GM23338 (cell line): ENCODE data around the gene RPRD1A. TPM values are rescaled to one million over a fixed set of nuclear protein-coding genes. Genes with fewer than 3 reads are reported as not detected.

Source experiments
- CREB1 ChIP-seq: fragments of 250-450 bp; sonication (Bioruptor Pico); IDR thresholded peaks from 2 replicates; pipeline ENCODE4 v1.5.0; 2020; ENCODE audit warnings: low read depth, mild to moderate bottlenecking, moderate library complexity
- EZH2phosphoT487 ChIP-seq: fragments of 200-600 bp; sonication (generic); IDR thresholded peaks from one replicate; pipeline ENCODE4 v1.8.1; 2018; ENCODE audit warnings: antibody characterized with exemption; ENCODE audit not compliant: unreplicated experiment
- JUNB ChIP-seq: IDR thresholded peaks from one replicate; pipeline ENCODE4 v1.6.1; 2016; ENCODE audit warnings: antibody characterized with exemption; ENCODE audit not compliant: unreplicated experiment
- NANOG ChIP-seq: IDR thresholded peaks from 2 replicates; pipeline ENCODE4 v1.6.1; 2016; ENCODE audit warnings: antibody characterized with exemption, borderline replicate concordance
- STAT1 ChIP-seq: IDR thresholded peaks from one replicate; pipeline ENCODE4 v1.6.1; 2016; ENCODE audit warnings: antibody characterized with exemption; ENCODE audit not compliant: unreplicated experiment
- ZNF114 ChIP-seq: fragments of 250-450 bp; sonication (Bioruptor Pico); IDR thresholded peaks from 2 replicates; pipeline ENCODE4 v1.5.0; 2020; ENCODE audit warnings: mild to moderate bottlenecking, moderate library complexity
- ZNF331 ChIP-seq: fragments of 250-450 bp; sonication (Bioruptor Pico); IDR thresholded peaks from 2 replicates; pipeline ENCODE4 v1.5.0; 2020; ENCODE audit warnings: low read depth, mild to moderate bottlenecking, moderate library complexity
- polyA plus RNA-seq: library from polyadenylated mRNA; unstranded; fragments of >200 nt; fragmentation: Nextera tagmentation; extraction: Ambion mirVana; gene quantifications from 2 replicates; pipeline ENCODE4 v1.2.1, GENCODE V29; 2016
- total RNA-seq: library from RNA; depleted of rRNA; stranded (reverse); fragments of >200 nt; shearing (Covaris generic); gene quantifications from 2 replicates; pipeline ENCODE4 v1.2.3, GENCODE V29; 2014
- TF ChIP-seq, protein P1 (sequence below): fragments of 250-450 bp; sonication (Bioruptor Pico); IDR thresholded peaks from 2 replicates; pipeline ENCODE4 v1.5.0; 2020; ENCODE audit warnings: mild to moderate bottlenecking, moderate library complexity
- TF ChIP-seq, protein P2 (sequence below), 2 experiments: fragments of 200-600 bp in 1 of 2; sonication (generic) in 1 of 2; conservative IDR thresholded peaks; 2 replicates each; pipeline versions ENCODE4 v1.5.1 to v1.6.1; 2016 to 2017; ENCODE audit warnings: antibody characterized with exemption in 2 of 2, low read depth in 2 of 2, mild to moderate bottlenecking in 2 of 2, moderate library complexity in 1 of 2
- TF ChIP-seq, protein P3 (sequence below): IDR thresholded peaks from 2 replicates; pipeline ENCODE4 v1.6.1; 2016; ENCODE audit warnings: antibody characterized with exemption

The RPRD1A gene
- total and polyA plus RNA-seq, 2 experiments from 2014 or later, result 67.9 to 157 TPM

DNA sequence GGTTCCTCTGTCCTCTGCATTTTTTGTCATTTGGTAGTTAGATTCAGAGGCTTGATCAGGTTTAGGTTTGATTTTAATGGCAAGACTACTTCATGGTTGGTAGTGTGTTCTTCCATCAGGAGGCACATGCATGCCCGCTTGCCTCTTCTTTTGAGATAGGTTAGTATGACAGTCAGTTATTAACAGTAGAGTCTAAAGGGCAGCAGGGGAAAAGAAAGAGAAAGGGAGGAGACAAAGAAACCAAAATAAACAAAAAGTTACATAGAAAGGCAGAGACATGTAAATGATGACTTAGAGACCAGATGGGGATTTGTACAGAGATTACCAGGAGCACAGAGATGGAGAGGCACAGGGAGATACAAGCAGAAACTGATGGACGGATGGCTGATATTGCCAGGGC lies 105.0 kb downstream of the RPRD1A start (continued):
- TF ChIP-seq, protein P1, sequence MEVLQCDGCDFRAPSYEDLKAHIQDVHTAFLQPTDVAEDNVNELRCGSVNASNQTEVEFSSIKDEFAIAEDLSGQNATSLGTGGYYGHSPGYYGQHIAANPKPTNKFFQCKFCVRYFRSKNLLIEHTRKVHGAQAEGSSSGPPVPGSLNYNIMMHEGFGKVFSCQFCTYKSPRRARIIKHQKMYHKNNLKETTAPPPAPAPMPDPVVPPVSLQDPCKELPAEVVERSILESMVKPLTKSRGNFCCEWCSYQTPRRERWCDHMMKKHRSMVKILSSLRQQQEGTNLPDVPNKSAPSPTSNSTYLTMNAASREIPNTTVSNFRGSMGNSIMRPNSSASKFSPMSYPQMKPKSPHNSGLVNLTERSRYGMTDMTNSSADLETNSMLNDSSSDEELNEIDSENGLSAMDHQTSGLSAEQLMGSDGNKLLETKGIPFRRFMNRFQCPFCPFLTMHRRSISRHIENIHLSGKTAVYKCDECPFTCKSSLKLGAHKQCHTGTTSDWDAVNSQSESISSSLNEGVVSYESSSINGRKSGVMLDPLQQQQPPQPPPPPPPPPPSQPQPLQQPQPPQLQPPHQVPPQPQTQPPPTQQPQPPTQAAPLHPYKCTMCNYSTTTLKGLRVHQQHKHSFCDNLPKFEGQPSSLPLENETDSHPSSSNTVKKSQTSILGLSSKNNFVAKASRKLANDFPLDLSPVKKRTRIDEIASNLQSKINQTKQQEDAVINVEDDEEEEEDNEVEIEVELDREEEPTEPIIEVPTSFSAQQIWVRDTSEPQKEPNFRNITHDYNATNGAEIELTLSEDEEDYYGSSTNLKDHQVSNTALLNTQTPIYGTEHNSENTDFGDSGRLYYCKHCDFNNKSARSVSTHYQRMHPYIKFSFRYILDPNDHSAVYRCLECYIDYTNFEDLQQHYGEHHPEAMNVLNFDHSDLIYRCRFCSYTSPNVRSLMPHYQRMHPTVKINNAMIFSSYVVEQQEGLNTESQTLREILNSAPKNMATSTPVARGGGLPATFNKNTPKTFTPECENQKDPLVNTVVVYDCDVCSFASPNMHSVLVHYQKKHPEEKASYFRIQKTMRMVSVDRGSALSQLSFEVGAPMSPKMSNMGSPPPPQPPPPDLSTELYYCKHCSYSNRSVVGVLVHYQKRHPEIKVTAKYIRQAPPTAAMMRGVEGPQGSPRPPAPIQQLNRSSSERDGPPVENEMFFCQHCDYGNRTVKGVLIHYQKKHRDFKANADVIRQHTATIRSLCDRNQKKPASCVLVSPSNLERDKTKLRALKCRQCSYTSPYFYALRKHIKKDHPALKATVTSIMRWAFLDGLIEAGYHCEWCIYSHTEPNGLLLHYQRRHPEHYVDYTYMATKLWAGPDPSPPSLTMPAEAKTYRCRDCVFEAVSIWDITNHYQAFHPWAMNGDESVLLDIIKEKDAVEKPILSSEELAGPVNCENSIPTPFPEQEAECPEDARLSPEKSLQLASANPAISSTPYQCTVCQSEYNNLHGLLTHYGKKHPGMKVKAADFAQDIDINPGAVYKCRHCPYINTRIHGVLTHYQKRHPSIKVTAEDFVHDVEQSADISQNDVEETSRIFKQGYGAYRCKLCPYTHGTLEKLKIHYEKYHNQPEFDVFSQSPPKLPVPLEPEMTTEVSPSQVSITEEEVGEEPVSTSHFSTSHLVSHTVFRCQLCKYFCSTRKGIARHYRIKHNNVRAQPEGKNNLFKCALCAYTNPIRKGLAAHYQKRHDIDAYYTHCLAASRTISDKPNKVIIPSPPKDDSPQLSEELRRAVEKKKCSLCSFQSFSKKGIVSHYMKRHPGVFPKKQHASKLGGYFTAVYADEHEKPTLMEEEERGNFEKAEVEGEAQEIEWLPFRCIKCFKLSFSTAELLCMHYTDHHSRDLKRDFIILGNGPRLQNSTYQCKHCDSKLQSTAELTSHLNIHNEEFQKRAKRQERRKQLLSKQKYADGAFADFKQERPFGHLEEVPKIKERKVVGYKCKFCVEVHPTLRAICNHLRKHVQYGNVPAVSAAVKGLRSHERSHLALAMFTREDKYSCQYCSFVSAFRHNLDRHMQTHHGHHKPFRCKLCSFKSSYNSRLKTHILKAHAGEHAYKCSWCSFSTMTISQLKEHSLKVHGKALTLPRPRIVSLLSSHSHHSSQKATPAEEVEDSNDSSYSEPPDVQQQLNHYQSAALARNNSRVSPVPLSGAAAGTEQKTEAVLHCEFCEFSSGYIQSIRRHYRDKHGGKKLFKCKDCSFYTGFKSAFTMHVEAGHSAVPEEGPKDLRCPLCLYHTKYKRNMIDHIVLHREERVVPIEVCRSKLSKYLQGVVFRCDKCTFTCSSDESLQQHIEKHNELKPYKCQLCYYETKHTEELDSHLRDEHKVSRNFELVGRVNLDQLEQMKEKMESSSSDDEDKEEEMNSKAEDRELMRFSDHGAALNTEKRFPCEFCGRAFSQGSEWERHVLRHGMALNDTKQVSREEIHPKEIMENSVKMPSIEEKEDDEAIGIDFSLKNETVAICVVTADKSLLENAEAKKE (CRISPR knock-in tag), result no peak
- TF ChIP-seq NANOG, result no peak
- no peak for TF ChIP-seq EZH2phosphoT487
- no peak for TF ChIP-seq CREB1
- TF ChIP-seq ZNF114, result no peak
- TF ChIP-seq, protein P2, sequence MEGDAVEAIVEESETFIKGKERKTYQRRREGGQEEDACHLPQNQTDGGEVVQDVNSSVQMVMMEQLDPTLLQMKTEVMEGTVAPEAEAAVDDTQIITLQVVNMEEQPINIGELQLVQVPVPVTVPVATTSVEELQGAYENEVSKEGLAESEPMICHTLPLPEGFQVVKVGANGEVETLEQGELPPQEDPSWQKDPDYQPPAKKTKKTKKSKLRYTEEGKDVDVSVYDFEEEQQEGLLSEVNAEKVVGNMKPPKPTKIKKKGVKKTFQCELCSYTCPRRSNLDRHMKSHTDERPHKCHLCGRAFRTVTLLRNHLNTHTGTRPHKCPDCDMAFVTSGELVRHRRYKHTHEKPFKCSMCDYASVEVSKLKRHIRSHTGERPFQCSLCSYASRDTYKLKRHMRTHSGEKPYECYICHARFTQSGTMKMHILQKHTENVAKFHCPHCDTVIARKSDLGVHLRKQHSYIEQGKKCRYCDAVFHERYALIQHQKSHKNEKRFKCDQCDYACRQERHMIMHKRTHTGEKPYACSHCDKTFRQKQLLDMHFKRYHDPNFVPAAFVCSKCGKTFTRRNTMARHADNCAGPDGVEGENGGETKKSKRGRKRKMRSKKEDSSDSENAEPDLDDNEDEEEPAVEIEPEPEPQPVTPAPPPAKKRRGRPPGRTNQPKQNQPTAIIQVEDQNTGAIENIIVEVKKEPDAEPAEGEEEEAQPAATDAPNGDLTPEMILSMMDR (conservative IDR thresholded peaks at IDR 0.05; ENCODE audit: low read depth in 2 of 2), result no peak
- no peak for TF ChIP-seq STAT1
- TF ChIP-seq, protein P3, sequence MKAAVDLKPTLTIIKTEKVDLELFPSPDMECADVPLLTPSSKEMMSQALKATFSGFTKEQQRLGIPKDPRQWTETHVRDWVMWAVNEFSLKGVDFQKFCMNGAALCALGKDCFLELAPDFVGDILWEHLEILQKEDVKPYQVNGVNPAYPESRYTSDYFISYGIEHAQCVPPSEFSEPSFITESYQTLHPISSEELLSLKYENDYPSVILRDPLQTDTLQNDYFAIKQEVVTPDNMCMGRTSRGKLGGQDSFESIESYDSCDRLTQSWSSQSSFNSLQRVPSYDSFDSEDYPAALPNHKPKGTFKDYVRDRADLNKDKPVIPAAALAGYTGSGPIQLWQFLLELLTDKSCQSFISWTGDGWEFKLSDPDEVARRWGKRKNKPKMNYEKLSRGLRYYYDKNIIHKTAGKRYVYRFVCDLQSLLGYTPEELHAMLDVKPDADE, result no peak
- no peak for TF ChIP-seq ZNF331
- TF ChIP-seq JUNB, result no peak
